ENCODE data around the gene C4B. TPM values are rescaled to one million over a fixed set of nuclear protein-coding genes. Genes with fewer than 3 reads are reported as not detected.
"Not testable (repeated sequence)": the region's sequence is repeated elsewhere in the genome, so short reads cannot be mapped to it uniquely, and the experiment has no call there.

C4B gene
- polyA plus RNA-seq, 1 donor: 67.2 TPM

DNA sequence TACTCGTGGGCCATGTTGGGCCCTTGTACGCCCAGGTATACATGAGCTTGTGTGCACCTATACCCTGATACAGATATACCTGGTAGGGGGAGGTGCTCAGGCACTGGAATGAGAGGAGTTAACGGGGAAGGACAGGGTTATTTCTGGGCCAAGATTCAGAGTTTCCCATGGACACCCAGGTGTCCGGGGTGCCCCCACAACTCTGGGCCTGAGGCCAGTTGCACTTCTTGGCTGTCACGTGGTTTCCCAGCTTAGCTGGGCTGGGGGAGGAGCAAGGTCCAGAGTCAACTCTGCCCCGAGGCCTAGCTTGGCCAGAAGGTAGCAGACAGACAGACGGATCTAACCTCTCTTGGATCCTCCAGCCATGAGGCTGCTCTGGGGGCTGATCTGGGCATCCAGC lies 32.9 kb upstream of the C4B start, which contains the start of gene C4A:
Gene C4A, plus strand, starts transcription at position 314 of the 400 bp plus-strand sequence. Its CDS starts 51 bp downstream, at position 365.
- DNase-seq: not testable (repeated sequence)

DNA sequence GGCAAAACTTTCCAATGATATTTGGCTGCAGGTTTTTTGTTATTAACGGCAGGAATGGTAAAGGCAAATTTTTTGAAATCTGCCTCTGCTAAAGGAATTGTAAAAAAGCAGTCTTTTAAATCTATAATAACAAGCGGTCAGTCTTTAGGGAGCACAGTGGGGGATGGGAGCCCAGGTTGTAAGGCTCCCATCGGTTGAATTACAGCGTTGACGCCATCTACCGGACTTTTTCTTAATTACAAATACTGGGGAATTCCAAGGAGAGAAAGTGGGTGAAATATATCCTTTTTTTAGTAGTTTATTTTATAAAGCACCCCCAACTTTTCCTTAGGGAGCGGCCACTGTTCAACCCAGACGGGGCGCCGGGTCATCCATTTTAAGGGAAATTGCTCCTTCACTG lies 25.2 kb upstream of the C4B start:
- DNase-seq: not testable (repeated sequence)

- DNase-seq: not testable (repeated sequence)
These were observed 20.2 kb upstream of the C4B start for GRCh38 chr6:31994421-31994820.

DNA sequence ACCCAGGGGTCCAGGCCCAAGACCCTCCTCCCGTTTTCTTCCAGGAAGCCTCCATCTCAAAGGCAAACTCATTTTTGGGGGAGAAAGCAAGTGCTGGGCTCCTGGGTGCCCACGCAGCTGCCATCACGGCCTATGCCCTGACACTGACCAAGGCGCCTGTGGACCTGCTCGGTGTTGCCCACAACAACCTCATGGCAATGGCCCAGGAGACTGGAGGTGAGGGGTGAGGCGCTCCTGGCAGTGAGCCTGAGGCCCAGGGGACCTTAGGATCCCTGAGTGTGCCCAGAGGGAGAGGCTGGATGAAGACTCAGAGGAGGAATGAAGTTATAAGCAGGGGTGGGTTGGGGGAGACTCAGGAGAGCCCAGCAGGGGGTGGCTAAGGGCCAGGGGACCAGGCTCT lies 18.2 kb upstream of the C4B start:
- not testable (repeated sequence) for DNase-seq

DNA sequence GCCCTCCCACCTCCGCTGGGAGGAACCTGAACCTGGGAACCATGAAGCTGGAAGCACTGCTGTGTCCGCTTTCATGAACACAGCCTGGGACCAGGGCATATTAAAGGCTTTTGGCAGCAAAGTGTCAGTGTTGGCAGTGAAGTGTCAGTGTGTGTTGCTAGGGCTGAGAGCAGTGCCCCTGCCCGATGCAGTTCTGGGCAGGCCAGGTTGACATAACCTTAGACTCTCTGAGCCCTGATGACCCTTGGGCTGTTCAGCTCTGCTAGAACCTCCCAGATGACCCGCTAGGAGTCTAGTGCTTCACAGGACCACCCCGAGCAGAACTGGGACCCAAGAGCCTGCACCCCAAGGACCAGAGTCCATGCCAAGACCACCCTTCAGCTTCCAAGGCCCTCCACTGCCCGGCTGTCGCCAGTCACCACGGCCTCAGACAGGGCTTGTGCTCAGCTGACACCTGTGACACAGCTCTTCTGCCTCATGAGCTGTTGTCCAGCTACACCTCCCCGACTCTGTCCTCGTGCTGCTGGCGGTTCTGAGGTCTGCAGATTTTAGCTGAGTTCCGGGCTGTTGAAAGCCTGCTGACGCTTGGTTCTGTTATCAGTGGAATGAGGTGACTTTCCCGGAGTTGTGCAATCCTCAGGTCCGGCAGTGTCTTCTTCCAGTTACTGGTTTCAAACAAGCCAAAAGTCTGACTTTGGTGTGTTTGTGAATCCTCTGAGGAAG lies 11.9 kb upstream of the C4B start:
- DNase-seq: not testable (repeated sequence)

GRCh38 chr6:32003301-32003700 lies 11.3 kb upstream of the C4B start:
- not testable (repeated sequence) for DNase-seq

DNA sequence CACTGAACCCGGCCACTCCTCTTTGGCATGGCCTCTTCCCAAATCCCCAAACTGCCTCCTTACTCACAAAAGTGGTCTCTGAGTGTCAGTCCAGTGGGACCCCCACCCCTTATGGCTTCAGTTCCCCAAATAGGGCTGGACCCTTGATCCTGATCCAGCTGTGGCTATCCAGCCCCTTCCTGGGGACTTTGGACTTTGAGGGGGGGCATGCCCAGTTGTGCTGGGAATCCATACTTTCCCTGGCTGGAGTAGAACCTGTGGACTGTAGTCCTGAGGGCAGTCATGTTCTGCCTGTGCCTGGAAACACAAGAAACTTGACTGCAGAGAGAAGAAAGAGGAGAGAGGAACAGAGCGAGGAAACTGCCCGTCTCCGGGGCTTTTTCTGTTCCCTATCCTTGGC lies 10.2 kb upstream of the C4B start:
- not testable (repeated sequence) for DNase-seq

DNA sequence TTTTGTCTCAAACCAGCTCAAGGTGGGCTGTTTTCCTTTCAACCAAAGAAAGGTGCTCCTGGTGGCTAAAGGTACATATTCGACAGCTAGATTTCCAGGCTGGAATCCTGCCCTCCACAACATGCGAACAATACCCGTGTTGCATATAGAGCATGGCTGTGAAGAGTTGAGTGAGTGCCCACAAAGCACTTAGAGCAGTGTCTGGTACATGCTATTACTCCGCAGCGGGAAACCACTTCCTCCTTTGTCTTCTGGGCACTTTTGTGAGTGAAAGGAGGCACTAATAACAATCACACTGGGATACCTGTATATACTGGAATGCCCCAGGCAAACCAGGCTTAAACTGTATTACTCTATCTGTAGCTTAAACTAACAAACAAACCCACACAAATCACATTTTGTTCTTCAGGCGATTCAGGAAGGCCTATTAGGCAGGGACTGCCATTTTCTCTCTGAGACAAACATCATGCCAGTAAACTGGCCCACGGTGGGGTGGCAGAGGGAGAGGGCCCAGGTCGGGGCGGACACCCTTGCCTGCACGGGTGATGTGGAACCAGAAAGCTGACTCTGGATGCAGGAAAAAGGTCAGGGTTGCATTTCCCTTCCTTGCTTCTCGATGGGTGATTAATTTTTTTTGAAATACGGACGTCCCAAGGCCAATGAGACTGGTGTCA lies 9.6 kb upstream of the C4B start:
- not testable (repeated sequence) for DNase-seq

- not testable (repeated sequence) for DNase-seq
These were observed 9.1 kb upstream of the C4B start for GRCh38 chr6:32005538-32005880.

DNA sequence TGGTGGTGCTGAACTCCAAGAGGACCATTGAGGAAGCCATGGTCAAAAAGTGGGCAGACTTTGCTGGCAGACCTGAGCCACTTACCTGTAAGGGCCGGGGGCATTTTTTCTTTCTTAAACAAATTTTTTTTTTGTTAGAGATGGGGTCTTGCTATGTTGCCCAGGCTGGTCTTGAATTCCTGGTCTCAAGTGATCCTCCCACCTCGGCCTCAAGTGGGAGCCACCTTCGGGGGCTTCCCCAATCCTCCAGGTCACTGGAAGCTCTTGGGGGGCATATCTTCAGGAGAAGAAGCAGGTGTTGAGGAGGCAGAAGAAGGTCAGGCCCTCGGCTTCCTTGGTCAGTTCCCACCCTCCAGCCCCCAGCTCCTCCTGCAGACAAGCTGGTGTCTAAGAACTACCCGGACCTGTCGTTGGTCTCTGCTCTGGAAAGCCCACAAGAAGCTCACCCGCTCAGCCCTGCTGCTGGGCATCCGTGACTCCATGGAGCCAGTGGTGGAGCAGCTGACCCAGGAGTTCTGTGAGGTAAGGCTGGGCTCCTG lies 8.5 kb upstream of the C4B start:
- DNase-seq: not testable (repeated sequence)

GRCh38 chr6:32007086-32007485 lies 7.5 kb upstream of the C4B start:
- not testable (repeated sequence) for DNase-seq

DNA sequence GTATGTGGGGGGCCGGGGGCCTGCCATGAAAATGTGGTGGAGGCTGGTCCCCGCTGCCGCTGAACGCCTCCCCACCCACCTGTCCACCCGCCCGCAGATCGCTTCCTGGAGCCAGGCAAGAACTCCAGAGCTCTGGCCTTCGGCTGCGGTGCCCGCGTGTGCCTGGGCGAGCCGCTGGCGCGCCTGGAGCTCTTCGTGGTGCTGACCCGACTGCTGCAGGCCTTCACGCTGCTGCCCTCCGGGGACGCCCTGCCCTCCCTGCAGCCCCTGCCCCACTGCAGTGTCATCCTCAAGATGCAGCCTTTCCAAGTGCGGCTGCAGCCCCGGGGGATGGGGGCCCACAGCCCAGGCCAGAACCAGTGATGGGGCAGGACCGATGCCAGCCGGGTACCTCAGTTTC lies 6.6 kb upstream of the C4B start:
- not testable (repeated sequence) for DNase-seq

GRCh38 chr6:32008616-32009015 lies 6.0 kb upstream of the C4B start:
- DNase-seq: not testable (repeated sequence)

- DNase-seq: not testable (repeated sequence)
These were observed 5.1 kb upstream of the C4B start for GRCh38 chr6:32009537-32009936.

DNA sequence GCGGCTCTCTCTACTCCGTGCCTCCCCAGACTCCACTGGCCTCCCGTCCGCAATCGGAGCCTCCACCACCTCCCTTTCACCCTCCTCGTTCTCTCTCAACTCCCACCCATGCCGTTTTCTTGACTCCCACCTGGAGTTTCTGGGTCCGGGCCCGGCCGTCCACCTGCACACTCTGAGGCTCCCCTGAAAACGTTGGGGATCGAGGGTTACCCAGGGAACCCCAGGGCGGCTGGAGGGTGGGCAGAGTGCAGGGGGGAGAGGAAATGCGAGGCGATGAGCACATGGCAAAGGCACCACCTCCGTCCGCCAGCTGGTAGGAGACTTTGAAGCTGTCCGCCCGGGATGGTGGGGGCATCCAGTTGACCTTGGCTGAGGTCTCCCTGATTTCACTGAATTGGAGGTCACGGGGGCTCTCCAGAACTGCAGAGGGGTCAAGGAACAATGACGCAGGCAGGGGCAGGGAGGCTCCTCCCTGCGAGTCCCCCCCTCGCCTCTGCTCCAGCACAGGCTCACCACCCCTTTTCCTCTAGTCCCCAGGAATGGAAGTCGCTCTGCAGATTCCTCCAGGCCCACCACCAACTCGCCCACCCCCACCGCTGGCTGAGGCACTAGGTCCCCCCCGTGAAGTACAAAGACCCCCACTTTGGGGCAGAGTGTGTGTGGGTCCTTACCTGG lies 3.6 kb upstream of the C4B start:
- DNase-seq: not testable (repeated sequence)

DNA sequence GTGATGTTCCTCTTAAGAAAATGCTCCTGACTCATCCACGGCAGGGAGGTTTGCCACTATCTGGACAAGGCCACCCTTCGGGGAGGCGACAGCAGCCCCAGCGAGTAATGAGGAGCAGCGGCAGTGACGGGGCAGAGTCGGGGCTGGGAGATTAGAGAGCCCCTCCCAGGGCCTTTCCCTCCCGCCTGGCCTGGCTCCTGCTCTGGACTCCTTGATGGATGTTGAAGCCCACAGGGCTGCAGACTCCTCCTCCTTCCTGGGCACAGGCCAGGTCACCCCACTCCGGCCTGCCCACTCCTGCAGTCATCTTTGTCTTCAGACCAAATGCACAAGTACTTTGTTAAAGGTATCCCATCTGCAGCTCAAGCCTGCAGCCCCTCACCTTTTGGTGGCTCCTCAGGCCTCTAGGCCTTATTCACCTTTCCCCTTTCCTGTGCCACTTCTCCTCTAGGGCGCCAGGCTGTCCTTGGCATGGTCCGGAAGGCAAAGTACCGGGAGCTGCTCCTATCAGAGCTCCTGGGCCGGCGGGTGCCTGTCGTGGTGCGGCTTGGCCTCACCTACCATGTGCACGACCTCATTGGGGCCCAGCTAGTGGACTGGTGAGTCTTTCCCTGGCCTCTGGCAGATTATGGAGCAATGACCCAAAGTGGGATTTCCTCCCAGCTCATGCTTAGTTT lies 1.5 kb upstream of the C4B start:
- not testable (repeated sequence) for DNase-seq

GRCh38 chr6:32013738-32014137 lies 857 bp upstream of the C4B start:
- not testable (repeated sequence) for DNase-seq

- DNase-seq: not testable (repeated sequence)
These were observed 7.5 kb downstream of the C4B start for GRCh38 chr6:32022100-32022499.

DNA sequence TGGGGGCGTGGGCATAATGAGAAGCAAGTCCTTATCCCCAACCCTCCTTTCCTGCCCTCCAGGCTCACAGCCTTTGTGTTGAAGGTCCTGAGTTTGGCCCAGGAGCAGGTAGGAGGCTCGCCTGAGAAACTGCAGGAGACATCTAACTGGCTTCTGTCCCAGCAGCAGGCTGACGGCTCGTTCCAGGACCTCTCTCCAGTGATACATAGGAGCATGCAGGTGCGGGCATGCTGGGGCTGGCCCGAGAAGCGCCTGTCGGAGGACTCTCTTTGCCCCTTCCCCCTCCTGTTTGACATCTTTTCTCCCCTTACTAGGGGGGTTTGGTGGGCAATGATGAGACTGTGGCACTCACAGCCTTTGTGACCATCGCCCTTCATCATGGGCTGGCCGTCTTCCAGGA lies 14.0 kb downstream of the C4B start:
- DNase-seq: not testable (repeated sequence)

GRCh38 chr6:32029553-32029952 lies 15.0 kb downstream of the C4B start:
- not testable (repeated sequence) for DNase-seq

DNA sequence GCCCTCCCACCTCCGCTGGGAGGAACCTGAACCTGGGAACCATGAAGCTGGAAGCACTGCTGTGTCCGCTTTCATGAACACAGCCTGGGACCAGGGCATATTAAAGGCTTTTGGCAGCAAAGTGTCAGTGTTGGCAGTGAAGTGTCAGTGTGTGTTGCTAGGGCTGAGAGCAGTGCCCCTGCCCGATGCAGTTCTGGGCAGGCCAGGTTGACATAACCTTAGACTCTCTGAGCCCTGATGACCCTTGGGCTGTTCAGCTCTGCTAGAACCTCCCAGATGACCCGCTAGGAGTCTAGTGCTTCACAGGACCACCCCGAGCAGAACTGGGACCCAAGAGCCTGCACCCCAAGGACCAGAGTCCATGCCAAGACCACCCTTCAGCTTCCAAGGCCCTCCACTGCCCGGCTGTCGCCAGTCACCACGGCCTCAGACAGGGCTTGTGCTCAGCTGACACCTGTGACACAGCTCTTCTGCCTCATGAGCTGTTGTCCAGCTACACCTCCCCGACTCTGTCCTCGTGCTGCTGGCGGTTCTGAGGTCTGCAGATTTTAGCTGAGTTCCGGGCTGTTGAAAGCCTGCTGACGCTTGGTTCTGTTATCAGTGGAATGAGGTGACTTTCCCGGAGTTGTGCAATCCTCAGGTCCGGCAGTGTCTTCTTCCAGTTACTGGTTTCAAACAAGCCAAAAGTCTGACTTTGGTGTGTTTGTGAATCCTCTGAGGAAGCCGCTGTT lies 20.9 kb downstream of the C4B start:
- not testable (repeated sequence) for DNase-seq

DNA sequence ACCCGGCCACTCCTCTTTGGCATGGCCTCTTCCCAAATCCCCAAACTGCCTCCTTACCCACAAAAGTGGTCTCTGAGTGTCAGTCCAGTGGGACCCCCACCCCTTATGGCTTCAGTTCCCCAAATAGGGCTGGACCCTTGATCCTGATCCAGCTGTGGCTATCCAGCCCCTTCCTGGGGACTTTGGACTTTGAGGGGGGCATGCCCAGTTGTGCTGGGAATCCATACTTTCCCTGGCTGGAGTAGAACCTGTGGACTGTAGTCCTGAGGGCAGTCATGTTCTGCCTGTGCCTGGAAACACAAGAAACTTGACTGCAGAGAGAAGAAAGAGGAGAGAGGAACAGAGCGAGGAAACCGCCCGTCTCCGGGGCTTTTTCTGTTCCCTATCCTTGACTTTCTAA lies 22.5 kb downstream of the C4B start:
- not testable (repeated sequence) for DNase-seq

Data from hindlimb muscle (tissue), 1 donor.